Measurements from ENCODE around the gene AGAP1.

DNA sequence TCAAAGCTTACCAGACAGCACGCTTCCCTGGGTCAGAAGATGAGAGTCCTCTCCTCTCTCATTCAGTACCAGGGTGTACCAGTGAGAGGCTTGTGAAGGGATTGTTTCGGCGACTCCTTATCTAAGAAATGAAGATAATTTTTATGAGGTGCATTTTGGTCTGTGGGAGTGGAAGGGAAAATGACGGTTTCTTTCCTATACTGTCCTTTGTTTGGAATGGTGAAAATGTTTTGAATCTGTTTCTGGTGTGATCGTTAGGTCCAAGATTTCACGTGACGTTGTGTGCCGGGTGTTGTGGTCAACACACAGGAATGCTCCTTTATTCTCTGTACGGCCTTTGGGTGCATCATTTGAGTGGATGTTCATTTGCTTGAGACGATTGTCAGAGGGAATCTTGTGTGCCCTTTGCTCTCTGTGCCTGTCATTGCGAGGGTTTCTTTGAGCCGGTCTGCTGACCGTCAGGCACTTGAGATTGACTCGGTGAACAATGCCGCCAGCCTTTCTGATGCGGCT, 183.5 kb downstream of the AGAP1 start:
- no peak for TF ChIP-seq POLR2A (IDR thresholded peaks at IDR 0.05)
- TF ChIP-seq, protein P1, sequence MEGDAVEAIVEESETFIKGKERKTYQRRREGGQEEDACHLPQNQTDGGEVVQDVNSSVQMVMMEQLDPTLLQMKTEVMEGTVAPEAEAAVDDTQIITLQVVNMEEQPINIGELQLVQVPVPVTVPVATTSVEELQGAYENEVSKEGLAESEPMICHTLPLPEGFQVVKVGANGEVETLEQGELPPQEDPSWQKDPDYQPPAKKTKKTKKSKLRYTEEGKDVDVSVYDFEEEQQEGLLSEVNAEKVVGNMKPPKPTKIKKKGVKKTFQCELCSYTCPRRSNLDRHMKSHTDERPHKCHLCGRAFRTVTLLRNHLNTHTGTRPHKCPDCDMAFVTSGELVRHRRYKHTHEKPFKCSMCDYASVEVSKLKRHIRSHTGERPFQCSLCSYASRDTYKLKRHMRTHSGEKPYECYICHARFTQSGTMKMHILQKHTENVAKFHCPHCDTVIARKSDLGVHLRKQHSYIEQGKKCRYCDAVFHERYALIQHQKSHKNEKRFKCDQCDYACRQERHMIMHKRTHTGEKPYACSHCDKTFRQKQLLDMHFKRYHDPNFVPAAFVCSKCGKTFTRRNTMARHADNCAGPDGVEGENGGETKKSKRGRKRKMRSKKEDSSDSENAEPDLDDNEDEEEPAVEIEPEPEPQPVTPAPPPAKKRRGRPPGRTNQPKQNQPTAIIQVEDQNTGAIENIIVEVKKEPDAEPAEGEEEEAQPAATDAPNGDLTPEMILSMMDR (IDR thresholded peaks at IDR 0.05), result no peak

Measured in vagina (tissue), 2 donors.